SU-DHL-6 (cell line): Measurements from ENCODE around the gene SDK2.

Experiments
- H2AFZ ChIP-seq: fragments of 200-600 bp; sonication (generic); 2 replicates; pipeline ENCODE4 v1.6.1; 2014; ENCODE audit warnings: low read depth, mild to moderate bottlenecking, moderate library complexity, mixed read lengths, antibody characterized with exemption, low read length; ENCODE audit not compliant: severe bottlenecking
- H3F3A ChIP-seq: fragments of 200-600 bp; shearing (Covaris generic); 2 replicates; pipeline ENCODE4 v1.6.0; 2016; ENCODE audit warnings: antibody characterized with exemption, mild to moderate bottlenecking; ENCODE audit not compliant: insufficient read depth
- H3K27ac ChIP-seq: fragments of 200-600 bp; sonication (generic); 2 replicates; pipeline ENCODE4 v1.5.1; 2016; ENCODE audit warnings: low read depth, mild to moderate bottlenecking, low read length, moderate library complexity, mixed read lengths
- H3K27me3 ChIP-seq: fragments of 200-600 bp; sonication (generic), shearing (Covaris generic); 2 replicates; pipeline ENCODE4 v1.6.0; 2014; ENCODE audit warnings: mild to moderate bottlenecking, low read length
- H3K36me3 ChIP-seq: fragments of 200-600 bp; sonication (generic); 2 replicates; pipeline ENCODE4 v1.6.1; 2014; ENCODE audit warnings: mild to moderate bottlenecking, low read length, mixed read lengths
- H3K4me2 ChIP-seq: fragments of 300-600, 200-600 bp; shearing (Covaris generic), sonication (generic); 2 replicates; pipeline ENCODE4 v1.6.0; 2014; ENCODE audit warnings: low read length, low read depth, mild to moderate bottlenecking; ENCODE audit not compliant: poor library complexity, severe bottlenecking
- H3K4me3 ChIP-seq: fragments of 200-600 bp; sonication (generic); 2 replicates; pipeline ENCODE4 v1.5.1; 2014; ENCODE audit warnings: antibody characterized with exemption, low read length, mild to moderate bottlenecking, mixed read lengths; ENCODE audit not compliant: insufficient read depth, poor library complexity, severe bottlenecking
- H3K79me2 ChIP-seq: fragments of 200-600 bp; sonication (generic); 2 replicates; pipeline ENCODE4 v1.6.1; 2014; ENCODE audit warnings: mild to moderate bottlenecking, low read length, moderate library complexity; ENCODE audit not compliant: insufficient read depth
- H3K9ac ChIP-seq: fragments of 200-600 bp; sonication (generic); 2 replicates; pipeline ENCODE4 v1.7.0; 2014; ENCODE audit warnings: mild to moderate bottlenecking, low read length
- H3K9me2 ChIP-seq: fragments of 200-600 bp; sonication (generic); replicated peaks from 2 replicates; pipeline ENCODE4 v1.6.1; 2014; ENCODE audit warnings: low read length; ENCODE audit not compliant: insufficient read depth
- H3K9me3 ChIP-seq: fragments of 200-600 bp; sonication (generic); 2 replicates; pipeline ENCODE4 v1.6.1; 2014; ENCODE audit warnings: low read length, mixed read lengths; ENCODE audit not compliant: insufficient read depth
- H4K20me1 ChIP-seq: fragments of 200-600 bp; sonication (generic); 2 replicates; pipeline ENCODE4 v1.6.1; 2014; ENCODE audit warnings: low read depth, mild to moderate bottlenecking, antibody characterized with exemption, low read length, moderate library complexity, mixed read lengths
- EZH2phosphoT487 ChIP-seq: fragments of 200-600 bp; sonication (generic), shearing (Covaris generic); conservative IDR thresholded peaks from 2 replicates; pipeline ENCODE4 v1.6.1; 2018; ENCODE audit warnings: mild to moderate bottlenecking, antibody characterized with exemption, low read length, moderate library complexity, mixed read lengths
- TF ChIP-seq, protein P1 (sequence below): fragments of 200-600 bp; sonication (generic); IDR thresholded peaks from one replicate; pipeline ENCODE4 v1.5.1; 2017; ENCODE audit warnings: antibody characterized with exemption, mild to moderate bottlenecking, low read length, moderate library complexity; ENCODE audit not compliant: insufficient read depth, poor library complexity, severe bottlenecking

SDK2 gene

DNA sequence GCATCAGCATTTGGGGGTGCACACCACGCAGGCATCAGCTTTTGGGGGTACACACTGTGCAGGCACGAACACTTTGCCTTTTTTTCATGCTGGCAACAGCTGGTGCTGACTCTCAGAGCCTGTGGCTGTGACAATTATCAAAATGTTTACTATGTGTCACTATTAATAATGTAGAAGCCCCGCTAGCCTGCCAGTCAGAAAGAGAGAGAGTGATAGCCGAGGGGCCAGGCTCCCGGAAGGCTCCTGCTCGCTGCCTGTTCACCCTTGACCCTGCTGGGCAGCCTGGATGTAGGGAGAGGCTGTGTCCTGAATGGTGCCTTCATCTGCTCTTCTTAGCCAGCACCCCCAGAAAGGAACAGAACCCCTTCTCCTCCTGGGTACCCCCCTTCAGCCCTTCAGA lies 61.9 kb downstream of the SDK2 start:
- TF ChIP-seq, protein P1, sequence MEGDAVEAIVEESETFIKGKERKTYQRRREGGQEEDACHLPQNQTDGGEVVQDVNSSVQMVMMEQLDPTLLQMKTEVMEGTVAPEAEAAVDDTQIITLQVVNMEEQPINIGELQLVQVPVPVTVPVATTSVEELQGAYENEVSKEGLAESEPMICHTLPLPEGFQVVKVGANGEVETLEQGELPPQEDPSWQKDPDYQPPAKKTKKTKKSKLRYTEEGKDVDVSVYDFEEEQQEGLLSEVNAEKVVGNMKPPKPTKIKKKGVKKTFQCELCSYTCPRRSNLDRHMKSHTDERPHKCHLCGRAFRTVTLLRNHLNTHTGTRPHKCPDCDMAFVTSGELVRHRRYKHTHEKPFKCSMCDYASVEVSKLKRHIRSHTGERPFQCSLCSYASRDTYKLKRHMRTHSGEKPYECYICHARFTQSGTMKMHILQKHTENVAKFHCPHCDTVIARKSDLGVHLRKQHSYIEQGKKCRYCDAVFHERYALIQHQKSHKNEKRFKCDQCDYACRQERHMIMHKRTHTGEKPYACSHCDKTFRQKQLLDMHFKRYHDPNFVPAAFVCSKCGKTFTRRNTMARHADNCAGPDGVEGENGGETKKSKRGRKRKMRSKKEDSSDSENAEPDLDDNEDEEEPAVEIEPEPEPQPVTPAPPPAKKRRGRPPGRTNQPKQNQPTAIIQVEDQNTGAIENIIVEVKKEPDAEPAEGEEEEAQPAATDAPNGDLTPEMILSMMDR, result no peak
- TF ChIP-seq EZH2phosphoT487, result no peak
- H2AFZ ChIP-seq, result no peak overlapping the region
- H3K9ac ChIP-seq, result no peak overlapping the region
- no peaks in the 10 kb centered on the region for H3K9me3 ChIP-seq
- no peaks in the 10 kb centered on the region for H4K20me1 ChIP-seq
- no peaks in the 10 kb centered on the region for H3K9me2 ChIP-seq
- no peaks in the 10 kb centered on the region for H3K79me2 ChIP-seq
- H3K4me3 ChIP-seq, result no peak overlapping the region
- no peak overlapping the region for H3K27ac ChIP-seq
- no peaks in the 10 kb centered on the region for H3K27me3 ChIP-seq
- no peak overlapping the region for H3K4me2 ChIP-seq
- no peaks in the 10 kb centered on the region for H3K36me3 ChIP-seq
- H3F3A ChIP-seq, result no peaks in the 10 kb centered on the region

DNA sequence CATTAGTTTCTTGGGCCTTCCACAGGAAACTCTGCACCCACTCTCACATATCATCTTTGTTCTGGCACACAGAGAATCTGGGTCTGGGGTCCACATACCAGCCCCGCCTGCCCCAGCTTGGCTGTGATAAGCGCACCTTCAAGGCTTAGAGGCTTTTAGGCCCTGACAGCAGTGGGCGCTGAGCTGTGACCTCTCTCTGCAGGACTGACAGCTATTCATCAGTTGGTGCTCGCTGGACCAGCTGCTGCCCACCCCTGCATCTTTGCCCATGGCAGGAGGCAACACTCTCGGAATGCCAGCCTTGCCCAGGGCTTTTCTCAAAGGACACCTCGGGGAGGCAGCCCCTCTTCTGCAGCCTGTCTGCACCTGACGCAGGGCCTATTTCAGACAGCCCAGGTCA lies 62.9 kb downstream of the SDK2 start:
- TF ChIP-seq EZH2phosphoT487, result no peak
- TF ChIP-seq, protein P1, result no peak
- H3K4me2 ChIP-seq, result no peak overlapping the region
- no peak overlapping the region for H2AFZ ChIP-seq
- H4K20me1 ChIP-seq, result no peaks in the 10 kb centered on the region
- no peak overlapping the region for H3K9ac ChIP-seq
- no peaks in the 10 kb centered on the region for H3K79me2 ChIP-seq
- H3K9me2 ChIP-seq, result no peaks in the 10 kb centered on the region
- no peak overlapping the region for H3K27ac ChIP-seq
- H3K36me3 ChIP-seq, result no peaks in the 10 kb centered on the region
- H3K9me3 ChIP-seq, result no peaks in the 10 kb centered on the region
- no peak overlapping the region for H3K4me3 ChIP-seq
- H3F3A ChIP-seq, result no peaks in the 10 kb centered on the region
- no peaks in the 10 kb centered on the region for H3K27me3 ChIP-seq

DNA sequence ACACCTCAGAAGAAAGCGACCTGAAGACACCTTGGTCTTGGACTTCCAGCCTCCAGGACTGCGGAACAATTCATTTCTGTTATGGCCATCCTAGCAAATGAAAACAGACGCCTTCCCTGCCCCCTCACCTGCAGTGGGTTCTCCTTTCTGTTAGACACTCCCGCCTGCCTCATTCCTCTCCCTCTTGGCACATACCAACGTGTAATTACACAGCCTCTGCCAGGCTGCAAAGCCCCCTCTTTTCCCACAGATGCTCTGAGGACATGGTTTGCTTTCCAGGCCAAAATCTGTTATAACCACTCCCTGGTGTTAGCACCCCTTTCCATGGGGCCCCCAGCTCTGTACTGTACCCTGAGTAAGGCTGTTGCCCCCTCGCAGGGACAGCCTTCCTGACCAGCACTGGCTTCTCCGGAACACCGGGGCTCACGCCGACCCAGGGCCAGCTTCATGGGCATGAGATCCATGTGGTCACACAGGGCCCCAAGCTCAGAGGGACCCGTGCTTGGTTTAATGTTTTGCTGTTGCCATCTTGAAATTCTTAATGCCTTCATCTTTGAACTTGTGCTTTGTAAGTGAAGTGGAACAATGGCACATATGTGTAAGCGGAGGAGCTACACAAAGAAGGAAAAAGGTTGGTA lies 64.1 kb downstream of the SDK2 start:
- Histone ChIP-seq H3K4me3 (no peak overlapping the region), H3K9me3 (no peaks in the 10 kb centered on the region), H4K20me1 (no peaks in the 10 kb centered on the region), H3K36me3 (no peaks in the 10 kb centered on the region), H3K79me2 (no peaks in the 10 kb centered on the region), H2AFZ (no peak overlapping the region), H3F3A (no peaks in the 10 kb centered on the region), H3K9me2 (no peaks in the 10 kb centered on the region), H3K27ac (no peak overlapping the region), H3K27me3 (no peaks in the 10 kb centered on the region), H3K9ac (no peak overlapping the region), H3K4me2 (no peak overlapping the region)
- no peak for TF ChIP-seq EZH2phosphoT487
- TF ChIP-seq, protein P1, result no peak
